A549 (cell line): ENCODE data around the gene AMPH. TPM values are rescaled to one million over a fixed set of nuclear protein-coding genes. Genes with fewer than 3 reads are reported as not detected.

Experiments
- ATAC-seq, 2 experiments: fragments of 200-7000 bp in 1 of 2; fragments of >200 bp in 1 of 2; cut with Nextera tagmentation in 1 of 2; cut with Tn5 transposase in 1 of 2; 3 replicates each; pipeline versions ENCODE4 v1.8.0 to v1.9.1; 2018 to 2020; ENCODE audit warnings: mild to moderate bottlenecking in 1 of 2, moderate library complexity in 1 of 2
- CTCF ChIA-PET: fragments of 300-600 bp; sonication (Branson Sonifier 250); formaldehyde crosslinking; extraction: SDS; loops from one replicate; lab custom pipeline; 2021; ENCODE audit warnings: antibody characterized with exemption, inconsistent platforms; lab: Yijun Ruan, JAX
- POLR2A ChIA-PET: fragments of 350-600 bp; formaldehyde crosslinking; extraction: SDS; loops from one replicate; lab custom pipeline; 2021; ENCODE audit warnings: antibody characterized with exemption, inconsistent platforms; lab: Yijun Ruan, JAX
- DNase-seq, 2 experiments: peaks; one replicate each; pipeline versions ENCODE4 v3.0.0 to v3.0.0-alpha.2; 2011 to 2016; ENCODE audit warnings: low read depth in 1 of 2, low spot score in 1 of 2
- FAIRE-seq: peaks from 2 replicates; lab custom pipeline; 2011; peaks lifted over from hg19 to GRCh38; lab: Jason Lieb, UNC
- H3K27ac ChIP-seq, 2 experiments: fragments of >200 bp; sonication (Bioruptor Twin); formaldehyde crosslinking; 3 replicates each; pipeline ENCODE4 v1.5.1; 2016 to 2017
- H3K4me1 ChIP-seq: fragments of >200 bp; sonication (Bioruptor Twin); formaldehyde crosslinking; 3 replicates; pipeline ENCODE4 v1.6.1; 2016
- H3K4me2 ChIP-seq: fragments of >200 bp; sonication (Bioruptor Twin); formaldehyde crosslinking; 3 replicates; pipeline ENCODE4 v1.6.1; 2016
- H3K4me3 ChIP-seq: fragments of >200 bp; sonication (Bioruptor Twin); formaldehyde crosslinking; 3 replicates; pipeline ENCODE4 v1.5.1; 2016
- H3K9me3 ChIP-seq: fragments of >200 bp; sonication (Bioruptor Twin); formaldehyde crosslinking; 3 replicates; pipeline ENCODE4 v1.6.1; 2016
- CTCF ChIP-seq: fragments of >200 bp; sonication (Bioruptor Twin); formaldehyde crosslinking; IDR thresholded peaks from 3 replicates; pipeline ENCODE4 v1.5.1; 2016
- ELK1 ChIP-seq: fragments of 150-350 bp; IDR thresholded peaks from 2 replicates; pipeline ENCODE4 v1.6.1; 2014; ENCODE audit warnings: low read depth, mild to moderate bottlenecking, low read length
- EP300 ChIP-seq, 2 experiments: fragments of >200 bp; sonication (Bioruptor Twin); formaldehyde crosslinking; IDR thresholded peaks; 2 replicates in 1 of 2; 3 replicates in 1 of 2; pipeline ENCODE4 v1.6.1; 2016 to 2017
- FOXS1 ChIP-seq: fragments of 250-450 bp; sonication (Bioruptor Pico); IDR thresholded peaks from 2 replicates; pipeline ENCODE4 v1.5.0; 2020; ENCODE audit warnings: mild to moderate bottlenecking, moderate library complexity
- HES2 ChIP-seq: fragments of >200 bp; sonication (Bioruptor Twin); formaldehyde crosslinking; IDR thresholded peaks from 2 replicates; pipeline ENCODE4 v1.6.1; 2016
- HEYL ChIP-seq: fragments of 250-450 bp; sonication (Bioruptor Pico); IDR thresholded peaks from 2 replicates; pipeline ENCODE4 v1.8.0; 2021; ENCODE audit warnings: mild to moderate bottlenecking, moderate library complexity
- HMGXB4 ChIP-seq: fragments of 250-450 bp; sonication (Bioruptor Pico); IDR thresholded peaks from 2 replicates; pipeline ENCODE4 v1.5.0; 2021; ENCODE audit warnings: mild to moderate bottlenecking, moderate library complexity, borderline replicate concordance
- HOXB13 ChIP-seq: fragments of 250-450 bp; sonication (Bioruptor Pico); IDR thresholded peaks from 2 replicates; pipeline ENCODE4 v1.5.0; 2020; ENCODE audit warnings: low read depth, mild to moderate bottlenecking, moderate library complexity
- HOXB5 ChIP-seq: fragments of 250-450 bp; sonication (Bioruptor Pico); IDR thresholded peaks from 2 replicates; pipeline ENCODE4 v1.5.0; 2020; ENCODE audit warnings: mild to moderate bottlenecking, moderate library complexity
- KDM5A ChIP-seq: fragments of 200-600 bp; sonication (generic); IDR thresholded peaks from 2 replicates; pipeline ENCODE4 v1.6.1; 2016; ENCODE audit warnings: antibody characterized with exemption, mild to moderate bottlenecking
- MAX ChIP-seq: IDR thresholded peaks from 2 replicates; pipeline ENCODE4 v1.6.1; 2012
- MAZ ChIP-seq: fragments of 150-350 bp; IDR thresholded peaks from 2 replicates; pipeline ENCODE4 v1.6.1; 2014; ENCODE audit warnings: antibody characterized with exemption, low read depth, low read length, borderline replicate concordance
- NR3C1 ChIP-seq: fragments of >200 bp; sonication (Bioruptor Twin); formaldehyde crosslinking; IDR thresholded peaks from 3 replicates; pipeline ENCODE4 v1.6.1; 2017
- PHF8 ChIP-seq: fragments of 200-600 bp; sonication (generic); IDR thresholded peaks from 2 replicates; pipeline ENCODE4 v1.6.1; 2016; ENCODE audit warnings: low read depth, mild to moderate bottlenecking, antibody characterized with exemption, moderate library complexity, borderline replicate concordance
- POLR2AphosphoS2 ChIP-seq: conservative IDR thresholded peaks from 2 replicates; pipeline ENCODE4 v1.6.1; 2012; ENCODE audit warnings: low read length, improper control_type of control experiment, inconsistent platforms
- RAD21 ChIP-seq, 2 experiments: fragments of >200 bp in 1 of 2; sonication (Bioruptor Twin) in 1 of 2; formaldehyde crosslinking in 1 of 2; IDR thresholded peaks in 1 of 2; conservative IDR thresholded peaks in 1 of 2; 2 replicates in 1 of 2; 3 replicates in 1 of 2; pipeline ENCODE4 v1.6.1; 2012 to 2018; ENCODE audit warnings: inconsistent platforms in 1 of 2
- RCOR1 ChIP-seq: fragments of 150-350 bp; IDR thresholded peaks from 2 replicates; pipeline ENCODE4 v1.6.1; 2014; ENCODE audit warnings: antibody characterized with exemption, low read length, low read depth
- SREBF2 ChIP-seq: fragments of 450-650 bp; IDR thresholded peaks from 2 replicates; pipeline ENCODE4 v1.6.1; 2014; ENCODE audit warnings: mild to moderate bottlenecking, moderate library complexity
- USF2 ChIP-seq: fragments of 450-650 bp; IDR thresholded peaks from 2 replicates; pipeline ENCODE4 v1.6.1; 2014; ENCODE audit warnings: antibody characterized with exemption
- ZFP36 ChIP-seq: fragments of 450-650 bp; IDR thresholded peaks from 2 replicates; pipeline ENCODE4 v1.6.1; 2014; ENCODE audit warnings: borderline replicate concordance; ENCODE audit not compliant: partially characterized antibody
- ZSCAN20 ChIP-seq: fragments of 250-450 bp; sonication (Bioruptor Pico); IDR thresholded peaks from 2 replicates; pipeline ENCODE4 v1.8.0; 2022; ENCODE audit warnings: mild to moderate bottlenecking, moderate library complexity
- WGBS: methylation state at CpG from one replicate; pipeline ENCODE4 v1.1.6; 2017; ENCODE audit errors: missing lambda C conversion rate; 5-methylcytosine and 5-hydroxymethylcytosine counted together
- polyA plus RNA-seq, 4 experiments: library from polyadenylated mRNA; depleted of rRNA in 3 of 4; stranded (reverse); fragments of >200 nt; fragmentation: RNase III in 1 of 4; extraction: RNeasy Plus Mini Kit Qiagen cat#74134 plus additional on column Dnase treatment in 1 of 4; gene quantifications; 2 replicates in 3 of 4; 3 replicates in 1 of 4; pipeline ENCODE4 v1.2.3, GENCODE V29; 2011 to 2017

Gene AMPH
- polyA plus RNA-seq, 2 of the 4 experiments (the other 2 are of a cell fraction): 0.26 TPM; not detected in 1

- no peak for TF ChIP-seq CTCF
- no peak for TF ChIP-seq HOXB5 (CRISPR knock-in tag)
- TF ChIP-seq HEYL: no peak
- TF ChIP-seq HES2: no peak
Measured at GRCh38 chr7:38385682-38386081, 245.5 kb downstream of the AMPH start (continued).

- DNase-seq (no peak), FAIRE-seq (no peak), ATAC-seq (no peak)
- H3K9me3 ChIP-seq: peaks cover 11% of the 10 kb centered on the region; the same call in 2 of the 3 replicates
- H3K4me1 ChIP-seq: no peaks in the 10 kb centered on the region
- 38% methylated on average over 9 of the region's 9 CpGs for WGBS
- H3K4me2 ChIP-seq: no peak overlapping the region
- no peak for TF ChIP-seq RCOR1
- TF ChIP-seq HEYL: no peak
- no peak for TF ChIP-seq FOXS1 (CRISPR knock-in tag)
- TF ChIP-seq USF2: no peak
- no peak for TF ChIP-seq ZFP36
- no peak for TF ChIP-seq ELK1
- no peak for TF ChIP-seq HES2
- TF ChIP-seq SREBF2: no peak
- TF ChIP-seq RAD21 (conservative IDR thresholded peaks at IDR 0.05 in 1 of 2, IDR thresholded peaks at IDR 0.05 in 1 of 2): no peak
- TF ChIP-seq PHF8: no peak
- TF ChIP-seq MAX: no peak
- no peak for TF ChIP-seq EP300 (IDR thresholded peaks at IDR 0.05)
- TF ChIP-seq NR3C1: no peak
- no peak for TF ChIP-seq ZSCAN20 (CRISPR knock-in tag)
- TF ChIP-seq POLR2AphosphoS2: no peak
- no peak for TF ChIP-seq HOXB13 (CRISPR knock-in tag)
- no peak for TF ChIP-seq HMGXB4 (CRISPR knock-in tag)
- no peak for TF ChIP-seq KDM5A
- no peak for TF ChIP-seq MAZ
- POLR2A ChIA-PET: no interaction called here
- CTCF ChIA-PET: interaction anchor here (1.6 to 9.2 kb wide), 2 partner anchors 9 to 15 kb away, joined by 5 to 65 read pairs; no protein-coding TSS in a partner anchor
- no peak overlapping the region for H3K4me3 ChIP-seq
- no peak overlapping the region for H3K27ac ChIP-seq
Measured at GRCh38 chr7:38383281-38383680, 247.9 kb downstream of the AMPH start.
